OCI-LY3 (cell line): ENCODE data around the gene NT5DC3.

ENCODE experiments used
- H2AFZ ChIP-seq: fragments of 200-600, 300-600 bp; shearing (Covaris generic); 2 replicates; pipeline ENCODE4 v1.6.0; 2014; ENCODE audit warnings: antibody characterized with exemption, low read depth, low read length
- H3K27ac ChIP-seq: fragments of 200-600, 300-600 bp; sonication (generic); 2 replicates; pipeline ENCODE4 v1.5.1; 2014; ENCODE audit warnings: mild to moderate bottlenecking, low read length, moderate library complexity, mixed read lengths
- H3K27me3 ChIP-seq: fragments of 200-600, 300-600 bp; sonication (generic); 2 replicates; pipeline ENCODE4 v1.6.1; 2014; ENCODE audit warnings: low read depth, low read length, mixed read lengths
- H3K36me3 ChIP-seq: fragments of 200-600, 300-600 bp; sonication (generic); replicated peaks from 2 replicates; pipeline ENCODE3; 2014; ENCODE audit warnings: low read depth, low read length, mixed read lengths
- H3K4me1 ChIP-seq: fragments of 300-600, 200-600 bp; sonication (generic); 2 replicates; pipeline ENCODE4 v1.6.1; 2014; ENCODE audit warnings: low read length, mixed read lengths
- H3K4me2 ChIP-seq: fragments of 200-600, 300-600 bp; sonication (generic); 2 replicates; pipeline ENCODE4 v1.6.1; 2014; ENCODE audit warnings: low read length, mixed read lengths
- H3K4me3 ChIP-seq: fragments of 300-600, 200-600 bp; sonication (generic); 2 replicates; pipeline ENCODE4 v1.5.1; 2014; ENCODE audit warnings: antibody characterized with exemption, mild to moderate bottlenecking, low read length, moderate library complexity
- H3K79me2 ChIP-seq: fragments of 300-600, 200-600 bp; shearing (Covaris generic); 2 replicates; pipeline ENCODE4 v1.6.1; 2014; ENCODE audit warnings: mild to moderate bottlenecking, low read length, mixed read lengths
- H3K9ac ChIP-seq: fragments of 300-600, 200-600 bp; shearing (Covaris generic); 2 replicates; pipeline ENCODE4 v1.6.0; 2014; ENCODE audit warnings: mild to moderate bottlenecking, low read length, moderate library complexity
- H3K9me3 ChIP-seq: fragments of 200-600, 300-600 bp; shearing (Covaris generic); 2 replicates; pipeline ENCODE4 v1.6.1; 2014; ENCODE audit warnings: low read length, mixed read lengths; ENCODE audit not compliant: insufficient read depth
- H4K20me1 ChIP-seq: fragments of 200-600, 300-600 bp; sonication (generic); 2 replicates; pipeline ENCODE4 v1.6.1; 2016; ENCODE audit warnings: low read length, mixed read lengths; ENCODE audit not compliant: insufficient read depth
- CTCF ChIP-seq: fragments of 200-600, 300-600 bp; sonication (generic); IDR thresholded peaks from 2 replicates; pipeline ENCODE4 v1.5.1; 2014; ENCODE audit warnings: antibody characterized with exemption, low read length, low read depth
- EZH2phosphoT487 ChIP-seq: fragments of 200-600 bp; shearing (Covaris generic); IDR thresholded peaks from 2 replicates; pipeline ENCODE4 v1.6.1; 2018; ENCODE audit warnings: antibody characterized with exemption, mixed run types, low read depth

Gene NT5DC3

GRCh38 chr12:103757248-103757647 lies 83.8 kb downstream of the NT5DC3 start:
- no peaks in the 10 kb centered on the region for H4K20me1 ChIP-seq
- H3K79me2 ChIP-seq: no peaks in the 10 kb centered on the region
- H3K36me3 ChIP-seq: no peaks in the 10 kb centered on the region
- H3K4me2 ChIP-seq: no peak overlapping the region
- H3K4me1 ChIP-seq: no peaks in the 10 kb centered on the region
- no peak overlapping the region for H3K4me3 ChIP-seq
- no peak for TF ChIP-seq CTCF
- no peak for TF ChIP-seq EZH2phosphoT487
- no peak overlapping the region for H3K27ac ChIP-seq
- H3K27me3 ChIP-seq: no peaks in the 10 kb centered on the region
- H3K9ac ChIP-seq: no peak overlapping the region
- no peaks in the 10 kb centered on the region for H3K9me3 ChIP-seq
- H2AFZ ChIP-seq: no peak overlapping the region

- no peaks in the 10 kb centered on the region for H3K36me3 ChIP-seq
- no peaks in the 10 kb centered on the region for H3K4me1 ChIP-seq
- no peaks in the 10 kb centered on the region for H3K79me2 ChIP-seq
- no peaks in the 10 kb centered on the region for H4K20me1 ChIP-seq
- no peaks in the 10 kb centered on the region for H3K27me3 ChIP-seq
- TF ChIP-seq CTCF: no peak
- TF ChIP-seq EZH2phosphoT487: no peak
- no peak overlapping the region for H3K9ac ChIP-seq
- H3K4me3 ChIP-seq: no peak overlapping the region
- H3K9me3 ChIP-seq: no peaks in the 10 kb centered on the region
- no peak overlapping the region for H2AFZ ChIP-seq
- no peak overlapping the region for H3K4me2 ChIP-seq
- no peak overlapping the region for H3K27ac ChIP-seq
Observed at GRCh38 chr12:103756443-103756842, 84.6 kb downstream of the NT5DC3 start.

GRCh38 chr12:103755425-103755824 lies 85.6 kb downstream of the NT5DC3 start:
- no peaks in the 10 kb centered on the region for H3K79me2 ChIP-seq
- no peak overlapping the region for H3K9ac ChIP-seq
- H3K4me2 ChIP-seq: no peak overlapping the region
- H3K27me3 ChIP-seq: no peaks in the 10 kb centered on the region
- H3K4me3 ChIP-seq: no peak overlapping the region
- H3K27ac ChIP-seq: no peak overlapping the region
- no peaks in the 10 kb centered on the region for H3K4me1 ChIP-seq
- no peaks in the 10 kb centered on the region for H3K36me3 ChIP-seq
- no peaks in the 10 kb centered on the region for H3K9me3 ChIP-seq
- no peaks in the 10 kb centered on the region for H4K20me1 ChIP-seq
- no peak overlapping the region for H2AFZ ChIP-seq
- no peak for TF ChIP-seq EZH2phosphoT487
- TF ChIP-seq CTCF: no peak

DNA sequence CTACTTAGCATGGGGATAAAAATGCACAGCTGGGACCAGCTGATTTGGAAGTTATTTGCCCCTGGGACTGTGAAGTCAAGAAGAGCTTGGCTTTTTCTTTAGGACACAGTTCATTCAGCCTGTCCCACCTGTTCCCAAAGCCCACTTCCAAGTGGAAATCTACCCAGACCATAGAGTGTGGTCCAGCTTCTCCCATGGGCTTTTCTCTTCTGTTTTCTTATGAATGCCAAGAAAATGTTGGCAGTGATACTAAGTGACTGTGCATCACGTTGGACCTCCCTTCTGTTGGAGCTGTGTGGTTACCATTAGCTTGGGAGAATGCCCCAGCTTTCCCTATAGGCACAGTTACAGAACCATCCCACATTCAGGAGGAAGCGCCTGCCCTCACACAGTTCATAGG lies 89.4 kb downstream of the NT5DC3 start:
- Histone ChIP-seq H3K79me2 (no peaks in the 10 kb centered on the region), H3K27me3 (no peaks in the 10 kb centered on the region), H3K9me3 (no peaks in the 10 kb centered on the region), H2AFZ (no peak overlapping the region), H3K4me2 (no peak overlapping the region), H3K36me3 (no peaks in the 10 kb centered on the region), H3K9ac (no peak overlapping the region), H4K20me1 (no peaks in the 10 kb centered on the region), H3K4me1 (no peaks in the 10 kb centered on the region), H3K4me3 (no peak overlapping the region), H3K27ac (no peak overlapping the region)
- TF ChIP-seq CTCF (no peak), EZH2phosphoT487 (no peak)
